A673 (cell line): Measurements from ENCODE around the gene ITGB3.

Source experiments
- EZH2 ChIP-seq: fragments of 200-600 bp; sonication (generic); IDR thresholded peaks from 2 replicates; pipeline ENCODE4 v1.6.1; 2017; ENCODE audit warnings: borderline replicate concordance, low read depth, mild to moderate bottlenecking, mixed read lengths, antibody characterized with exemption, low read length; ENCODE audit not compliant: poor library complexity, severe bottlenecking
- TF ChIP-seq, protein P1 (sequence below): fragments of 300-800, 200-600 bp; sonication (generic); conservative IDR thresholded peaks from 2 replicates; pipeline ENCODE4 v1.5.1; 2017; ENCODE audit warnings: low read depth, mild to moderate bottlenecking, antibody characterized with exemption, low read length, moderate library complexity, mixed read lengths

- TF ChIP-seq, protein P1, sequence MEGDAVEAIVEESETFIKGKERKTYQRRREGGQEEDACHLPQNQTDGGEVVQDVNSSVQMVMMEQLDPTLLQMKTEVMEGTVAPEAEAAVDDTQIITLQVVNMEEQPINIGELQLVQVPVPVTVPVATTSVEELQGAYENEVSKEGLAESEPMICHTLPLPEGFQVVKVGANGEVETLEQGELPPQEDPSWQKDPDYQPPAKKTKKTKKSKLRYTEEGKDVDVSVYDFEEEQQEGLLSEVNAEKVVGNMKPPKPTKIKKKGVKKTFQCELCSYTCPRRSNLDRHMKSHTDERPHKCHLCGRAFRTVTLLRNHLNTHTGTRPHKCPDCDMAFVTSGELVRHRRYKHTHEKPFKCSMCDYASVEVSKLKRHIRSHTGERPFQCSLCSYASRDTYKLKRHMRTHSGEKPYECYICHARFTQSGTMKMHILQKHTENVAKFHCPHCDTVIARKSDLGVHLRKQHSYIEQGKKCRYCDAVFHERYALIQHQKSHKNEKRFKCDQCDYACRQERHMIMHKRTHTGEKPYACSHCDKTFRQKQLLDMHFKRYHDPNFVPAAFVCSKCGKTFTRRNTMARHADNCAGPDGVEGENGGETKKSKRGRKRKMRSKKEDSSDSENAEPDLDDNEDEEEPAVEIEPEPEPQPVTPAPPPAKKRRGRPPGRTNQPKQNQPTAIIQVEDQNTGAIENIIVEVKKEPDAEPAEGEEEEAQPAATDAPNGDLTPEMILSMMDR: no peak
- no peak for TF ChIP-seq EZH2
Measured at GRCh38 chr17:47225436-47225858, 28.2 kb upstream of the ITGB3 start.
